ENCODE data around the gene NARF. TPM values are rescaled to one million over a fixed set of nuclear protein-coding genes. Genes with fewer than 3 reads are reported as not detected.

Gene NARF
- total RNA-seq, 1 experiment from 2014 or later: 96.7 TPM

DNA sequence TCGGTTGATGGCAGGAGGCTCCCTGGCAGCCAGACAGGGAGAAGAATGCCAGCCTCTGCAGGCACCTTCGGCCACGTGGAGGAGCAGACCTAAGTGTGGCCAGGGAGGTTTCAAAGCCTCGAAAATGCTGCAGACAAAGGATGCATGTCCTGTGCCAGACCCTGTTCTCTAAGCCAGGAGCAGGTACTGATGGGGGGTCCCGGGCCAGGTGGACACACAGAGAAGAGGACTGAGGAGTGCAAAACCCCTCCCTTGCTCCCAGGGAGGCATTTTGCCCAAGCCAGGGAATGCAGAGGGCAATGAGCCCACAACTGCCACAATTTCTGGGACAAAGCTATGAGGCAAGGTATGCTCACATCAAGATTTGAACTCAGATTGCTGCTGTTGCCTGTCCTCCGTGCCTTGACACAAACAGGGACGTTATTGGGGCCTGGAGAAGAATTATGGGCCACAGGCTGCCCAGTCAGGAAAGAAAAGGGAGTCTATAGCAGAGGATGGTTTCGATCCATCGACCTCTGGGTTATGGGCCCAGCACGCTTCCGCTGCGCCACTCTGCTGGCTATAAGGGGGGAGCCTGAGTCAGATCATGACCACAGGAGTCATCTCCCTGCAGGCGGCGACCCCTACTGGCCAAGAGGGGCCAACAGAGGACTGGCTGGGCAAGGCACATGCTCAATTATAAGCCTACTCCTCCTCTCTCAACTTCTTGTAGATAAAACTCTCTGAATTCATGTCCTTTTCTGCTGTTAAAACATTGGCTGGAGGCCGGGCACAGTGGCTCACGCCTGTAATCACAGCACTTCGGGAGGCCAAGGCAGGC lies 35.9 kb downstream of the NARF start (continued):
- TF ChIP-seq, protein P1, sequence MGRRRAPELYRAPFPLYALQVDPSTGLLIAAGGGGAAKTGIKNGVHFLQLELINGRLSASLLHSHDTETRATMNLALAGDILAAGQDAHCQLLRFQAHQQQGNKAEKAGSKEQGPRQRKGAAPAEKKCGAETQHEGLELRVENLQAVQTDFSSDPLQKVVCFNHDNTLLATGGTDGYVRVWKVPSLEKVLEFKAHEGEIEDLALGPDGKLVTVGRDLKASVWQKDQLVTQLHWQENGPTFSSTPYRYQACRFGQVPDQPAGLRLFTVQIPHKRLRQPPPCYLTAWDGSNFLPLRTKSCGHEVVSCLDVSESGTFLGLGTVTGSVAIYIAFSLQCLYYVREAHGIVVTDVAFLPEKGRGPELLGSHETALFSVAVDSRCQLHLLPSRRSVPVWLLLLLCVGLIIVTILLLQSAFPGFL (CRISPR knock-in tag; IDR thresholded peaks at IDR 0.05; ENCODE audit: borderline replicate concordance): no peak
- TF ChIP-seq SMAD3 (CRISPR knock-in tag; IDR thresholded peaks at IDR 0.05; ENCODE audit: borderline replicate concordance) (peak; percentile 38; the same call in 1 of the 2 replicates), ZNF416 (CRISPR knock-in tag; IDR thresholded peaks at IDR 0.05) (no peak), NR2C2 (CRISPR knock-in tag; IDR thresholded peaks at IDR 0.05) (no peak), NR1H2 (CRISPR knock-in tag; IDR thresholded peaks at IDR 0.05) (no peak), CBFB (CRISPR knock-in tag; IDR thresholded peaks at IDR 0.05; ENCODE audit: low read depth) (no peak), GTF2I (CRISPR knock-in tag; conservative IDR thresholded peaks at IDR 0.05) (no peak), FOXP1 (CRISPR knock-in tag; IDR thresholded peaks at IDR 0.05; ENCODE audit: borderline replicate concordance) (peak; percentile 63; the same call in 1 of the 2 replicates), FOXK1 (CRISPR knock-in tag; IDR thresholded peaks at IDR 0.05) (peak; percentile 53; the same call in 1 of the 2 replicates), TCF7 (CRISPR knock-in tag; IDR thresholded peaks at IDR 0.05; ENCODE audit: low read depth) (no peak), SP1 (CRISPR knock-in tag; conservative IDR thresholded peaks at IDR 0.05) (peak; percentile 73), GRHL2 (CRISPR knock-in tag; IDR thresholded peaks at IDR 0.05; ENCODE audit: insufficient replicate concordance, severe bottlenecking) (no peak), EMX1 (CRISPR knock-in tag; IDR thresholded peaks at IDR 0.05) (no peak)
- TF ChIP-seq, protein P2, sequence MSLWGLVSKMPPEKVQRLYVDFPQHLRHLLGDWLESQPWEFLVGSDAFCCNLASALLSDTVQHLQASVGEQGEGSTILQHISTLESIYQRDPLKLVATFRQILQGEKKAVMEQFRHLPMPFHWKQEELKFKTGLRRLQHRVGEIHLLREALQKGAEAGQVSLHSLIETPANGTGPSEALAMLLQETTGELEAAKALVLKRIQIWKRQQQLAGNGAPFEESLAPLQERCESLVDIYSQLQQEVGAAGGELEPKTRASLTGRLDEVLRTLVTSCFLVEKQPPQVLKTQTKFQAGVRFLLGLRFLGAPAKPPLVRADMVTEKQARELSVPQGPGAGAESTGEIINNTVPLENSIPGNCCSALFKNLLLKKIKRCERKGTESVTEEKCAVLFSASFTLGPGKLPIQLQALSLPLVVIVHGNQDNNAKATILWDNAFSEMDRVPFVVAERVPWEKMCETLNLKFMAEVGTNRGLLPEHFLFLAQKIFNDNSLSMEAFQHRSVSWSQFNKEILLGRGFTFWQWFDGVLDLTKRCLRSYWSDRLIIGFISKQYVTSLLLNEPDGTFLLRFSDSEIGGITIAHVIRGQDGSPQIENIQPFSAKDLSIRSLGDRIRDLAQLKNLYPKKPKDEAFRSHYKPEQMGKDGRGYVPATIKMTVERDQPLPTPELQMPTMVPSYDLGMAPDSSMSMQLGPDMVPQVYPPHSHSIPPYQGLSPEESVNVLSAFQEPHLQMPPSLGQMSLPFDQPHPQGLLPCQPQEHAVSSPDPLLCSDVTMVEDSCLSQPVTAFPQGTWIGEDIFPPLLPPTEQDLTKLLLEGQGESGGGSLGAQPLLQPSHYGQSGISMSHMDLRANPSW (CRISPR knock-in tag; conservative IDR thresholded peaks at IDR 0.05; ENCODE audit: low read depth): no peak
- TF ChIP-seq, protein P3, sequence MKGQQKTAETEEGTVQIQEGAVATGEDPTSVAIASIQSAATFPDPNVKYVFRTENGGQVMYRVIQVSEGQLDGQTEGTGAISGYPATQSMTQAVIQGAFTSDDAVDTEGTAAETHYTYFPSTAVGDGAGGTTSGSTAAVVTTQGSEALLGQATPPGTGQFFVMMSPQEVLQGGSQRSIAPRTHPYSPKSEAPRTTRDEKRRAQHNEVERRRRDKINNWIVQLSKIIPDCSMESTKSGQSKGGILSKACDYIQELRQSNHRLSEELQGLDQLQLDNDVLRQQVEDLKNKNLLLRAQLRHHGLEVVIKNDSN (CRISPR knock-in tag; IDR thresholded peaks at IDR 0.05): peak; percentile 41; the same call in 1 of the 2 replicates
- TF ChIP-seq, protein P4, sequence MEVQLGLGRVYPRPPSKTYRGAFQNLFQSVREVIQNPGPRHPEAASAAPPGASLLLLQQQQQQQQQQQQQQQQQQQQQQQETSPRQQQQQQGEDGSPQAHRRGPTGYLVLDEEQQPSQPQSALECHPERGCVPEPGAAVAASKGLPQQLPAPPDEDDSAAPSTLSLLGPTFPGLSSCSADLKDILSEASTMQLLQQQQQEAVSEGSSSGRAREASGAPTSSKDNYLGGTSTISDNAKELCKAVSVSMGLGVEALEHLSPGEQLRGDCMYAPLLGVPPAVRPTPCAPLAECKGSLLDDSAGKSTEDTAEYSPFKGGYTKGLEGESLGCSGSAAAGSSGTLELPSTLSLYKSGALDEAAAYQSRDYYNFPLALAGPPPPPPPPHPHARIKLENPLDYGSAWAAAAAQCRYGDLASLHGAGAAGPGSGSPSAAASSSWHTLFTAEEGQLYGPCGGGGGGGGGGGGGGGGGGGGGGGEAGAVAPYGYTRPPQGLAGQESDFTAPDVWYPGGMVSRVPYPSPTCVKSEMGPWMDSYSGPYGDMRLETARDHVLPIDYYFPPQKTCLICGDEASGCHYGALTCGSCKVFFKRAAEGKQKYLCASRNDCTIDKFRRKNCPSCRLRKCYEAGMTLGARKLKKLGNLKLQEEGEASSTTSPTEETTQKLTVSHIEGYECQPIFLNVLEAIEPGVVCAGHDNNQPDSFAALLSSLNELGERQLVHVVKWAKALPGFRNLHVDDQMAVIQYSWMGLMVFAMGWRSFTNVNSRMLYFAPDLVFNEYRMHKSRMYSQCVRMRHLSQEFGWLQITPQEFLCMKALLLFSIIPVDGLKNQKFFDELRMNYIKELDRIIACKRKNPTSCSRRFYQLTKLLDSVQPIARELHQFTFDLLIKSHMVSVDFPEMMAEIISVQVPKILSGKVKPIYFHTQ (CRISPR knock-in tag; IDR thresholded peaks at IDR 0.05): 0 out of 2 replicates have a peak, but pooled peaks have one; percentile 75
- TF ChIP-seq, protein P5, sequence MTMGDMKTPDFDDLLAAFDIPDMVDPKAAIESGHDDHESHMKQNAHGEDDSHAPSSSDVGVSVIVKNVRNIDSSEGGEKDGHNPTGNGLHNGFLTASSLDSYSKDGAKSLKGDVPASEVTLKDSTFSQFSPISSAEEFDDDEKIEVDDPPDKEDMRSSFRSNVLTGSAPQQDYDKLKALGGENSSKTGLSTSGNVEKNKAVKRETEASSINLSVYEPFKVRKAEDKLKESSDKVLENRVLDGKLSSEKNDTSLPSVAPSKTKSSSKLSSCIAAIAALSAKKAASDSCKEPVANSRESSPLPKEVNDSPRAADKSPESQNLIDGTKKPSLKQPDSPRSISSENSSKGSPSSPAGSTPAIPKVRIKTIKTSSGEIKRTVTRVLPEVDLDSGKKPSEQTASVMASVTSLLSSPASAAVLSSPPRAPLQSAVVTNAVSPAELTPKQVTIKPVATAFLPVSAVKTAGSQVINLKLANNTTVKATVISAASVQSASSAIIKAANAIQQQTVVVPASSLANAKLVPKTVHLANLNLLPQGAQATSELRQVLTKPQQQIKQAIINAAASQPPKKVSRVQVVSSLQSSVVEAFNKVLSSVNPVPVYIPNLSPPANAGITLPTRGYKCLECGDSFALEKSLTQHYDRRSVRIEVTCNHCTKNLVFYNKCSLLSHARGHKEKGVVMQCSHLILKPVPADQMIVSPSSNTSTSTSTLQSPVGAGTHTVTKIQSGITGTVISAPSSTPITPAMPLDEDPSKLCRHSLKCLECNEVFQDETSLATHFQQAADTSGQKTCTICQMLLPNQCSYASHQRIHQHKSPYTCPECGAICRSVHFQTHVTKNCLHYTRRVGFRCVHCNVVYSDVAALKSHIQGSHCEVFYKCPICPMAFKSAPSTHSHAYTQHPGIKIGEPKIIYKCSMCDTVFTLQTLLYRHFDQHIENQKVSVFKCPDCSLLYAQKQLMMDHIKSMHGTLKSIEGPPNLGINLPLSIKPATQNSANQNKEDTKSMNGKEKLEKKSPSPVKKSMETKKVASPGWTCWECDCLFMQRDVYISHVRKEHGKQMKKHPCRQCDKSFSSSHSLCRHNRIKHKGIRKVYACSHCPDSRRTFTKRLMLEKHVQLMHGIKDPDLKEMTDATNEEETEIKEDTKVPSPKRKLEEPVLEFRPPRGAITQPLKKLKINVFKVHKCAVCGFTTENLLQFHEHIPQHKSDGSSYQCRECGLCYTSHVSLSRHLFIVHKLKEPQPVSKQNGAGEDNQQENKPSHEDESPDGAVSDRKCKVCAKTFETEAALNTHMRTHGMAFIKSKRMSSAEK (CRISPR knock-in tag; IDR thresholded peaks at IDR 0.05; ENCODE audit: borderline replicate concordance): peak; percentile 63; the same call in 1 of the 2 replicates
- TF ChIP-seq, protein P6, sequence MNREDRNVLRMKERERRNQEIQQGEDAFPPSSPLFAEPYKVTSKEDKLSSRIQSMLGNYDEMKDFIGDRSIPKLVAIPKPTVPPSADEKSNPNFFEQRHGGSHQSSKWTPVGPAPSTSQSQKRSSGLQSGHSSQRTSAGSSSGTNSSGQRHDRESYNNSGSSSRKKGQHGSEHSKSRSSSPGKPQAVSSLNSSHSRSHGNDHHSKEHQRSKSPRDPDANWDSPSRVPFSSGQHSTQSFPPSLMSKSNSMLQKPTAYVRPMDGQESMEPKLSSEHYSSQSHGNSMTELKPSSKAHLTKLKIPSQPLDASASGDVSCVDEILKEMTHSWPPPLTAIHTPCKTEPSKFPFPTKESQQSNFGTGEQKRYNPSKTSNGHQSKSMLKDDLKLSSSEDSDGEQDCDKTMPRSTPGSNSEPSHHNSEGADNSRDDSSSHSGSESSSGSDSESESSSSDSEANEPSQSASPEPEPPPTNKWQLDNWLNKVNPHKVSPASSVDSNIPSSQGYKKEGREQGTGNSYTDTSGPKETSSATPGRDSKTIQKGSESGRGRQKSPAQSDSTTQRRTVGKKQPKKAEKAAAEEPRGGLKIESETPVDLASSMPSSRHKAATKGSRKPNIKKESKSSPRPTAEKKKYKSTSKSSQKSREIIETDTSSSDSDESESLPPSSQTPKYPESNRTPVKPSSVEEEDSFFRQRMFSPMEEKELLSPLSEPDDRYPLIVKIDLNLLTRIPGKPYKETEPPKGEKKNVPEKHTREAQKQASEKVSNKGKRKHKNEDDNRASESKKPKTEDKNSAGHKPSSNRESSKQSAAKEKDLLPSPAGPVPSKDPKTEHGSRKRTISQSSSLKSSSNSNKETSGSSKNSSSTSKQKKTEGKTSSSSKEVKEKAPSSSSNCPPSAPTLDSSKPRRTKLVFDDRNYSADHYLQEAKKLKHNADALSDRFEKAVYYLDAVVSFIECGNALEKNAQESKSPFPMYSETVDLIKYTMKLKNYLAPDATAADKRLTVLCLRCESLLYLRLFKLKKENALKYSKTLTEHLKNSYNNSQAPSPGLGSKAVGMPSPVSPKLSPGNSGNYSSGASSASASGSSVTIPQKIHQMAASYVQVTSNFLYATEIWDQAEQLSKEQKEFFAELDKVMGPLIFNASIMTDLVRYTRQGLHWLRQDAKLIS (CRISPR knock-in tag; IDR thresholded peaks at IDR 0.05; ENCODE audit: borderline replicate concordance): no peak
- TF ChIP-seq, protein P7, sequence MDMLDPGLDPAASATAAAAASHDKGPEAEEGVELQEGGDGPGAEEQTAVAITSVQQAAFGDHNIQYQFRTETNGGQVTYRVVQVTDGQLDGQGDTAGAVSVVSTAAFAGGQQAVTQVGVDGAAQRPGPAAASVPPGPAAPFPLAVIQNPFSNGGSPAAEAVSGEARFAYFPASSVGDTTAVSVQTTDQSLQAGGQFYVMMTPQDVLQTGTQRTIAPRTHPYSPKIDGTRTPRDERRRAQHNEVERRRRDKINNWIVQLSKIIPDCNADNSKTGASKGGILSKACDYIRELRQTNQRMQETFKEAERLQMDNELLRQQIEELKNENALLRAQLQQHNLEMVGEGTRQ (CRISPR knock-in tag; IDR thresholded peaks at IDR 0.05): no peak; the same call in 1 of the 2 replicates

Data from WTC11 (cell line).